Endothelial cell (in vitro differentiated cells): Measurements from ENCODE around the gene SUN2. TPM values are rescaled to one million over a fixed set of nuclear protein-coding genes. Genes with fewer than 3 reads are reported as not detected.
A peak's percentile ranks its signal among the peaks of the same experiment; 100 is the strongest.

Source experiments
- DNase-seq: peaks from one replicate; pipeline ENCODE4 v3.0.0; 2021; ENCODE audit warnings: low spot score
- H3K27ac Mint-ChIP-seq: one replicate; pipeline ENCODE4 v1.8.0; 2021; ENCODE audit warnings: mixed read lengths, inconsistent platforms; ENCODE audit not compliant: unreplicated experiment
- H3K27me3 Mint-ChIP-seq: one replicate; pipeline ENCODE4 v1.8.0; 2021; ENCODE audit warnings: mild to moderate bottlenecking, moderate library complexity, mixed read lengths, inconsistent platforms; ENCODE audit not compliant: unreplicated experiment
- H3K36me3 Mint-ChIP-seq: one replicate; pipeline ENCODE4 v1.8.0; 2021; ENCODE audit warnings: mild to moderate bottlenecking, low read depth, mixed read lengths, inconsistent platforms; ENCODE audit not compliant: unreplicated experiment
- H3K4me1 Mint-ChIP-seq: one replicate; pipeline ENCODE4 v1.8.0; 2021; ENCODE audit warnings: mild to moderate bottlenecking, mixed read lengths, inconsistent platforms; ENCODE audit not compliant: unreplicated experiment
- H3K4me3 Mint-ChIP-seq: one replicate; pipeline ENCODE4 v1.8.0; 2021; ENCODE audit warnings: mild to moderate bottlenecking, mixed read lengths, inconsistent platforms; ENCODE audit not compliant: unreplicated experiment
- H3K9me3 Mint-ChIP-seq: one replicate; pipeline ENCODE4 v1.8.0; 2021; ENCODE audit warnings: mixed read lengths, inconsistent platforms; ENCODE audit not compliant: unreplicated experiment
- total RNA-seq: library from RNA; stranded (reverse); fragmentation: NEBNext Ultra II Directional; extraction: Animal tissue kit (Norgen Biotek cat#: 25700); gene quantifications from one replicate; pipeline ENCODE4 v1.2.1, GENCODE V29; 2021; ENCODE audit not compliant: unreplicated experiment
- TF ChIP-seq, protein P1 (sequence below): fragments of 200-600 bp; sonication (generic); IDR thresholded peaks from one replicate; pipeline ENCODE4 v1.5.0; 2021; ENCODE audit warnings: antibody characterized with exemption; ENCODE audit not compliant: unreplicated experiment

Gene SUN2
- total RNA-seq, 1 donor from 2014 or later = 74.4 TPM

- Mint-ChIP-seq H3K27me3 (peaks cover 3% of the 10 kb centered on the region), H3K4me3 (peak overlapping the region; percentile 47), H3K4me1 (peaks cover 9% of the 10 kb centered on the region), H3K9me3 (no peaks in the 10 kb centered on the region), H3K36me3 (peaks cover 57% of the 10 kb centered on the region), H3K27ac (peak overlapping the region; percentile 20)
- TF ChIP-seq, protein P1, sequence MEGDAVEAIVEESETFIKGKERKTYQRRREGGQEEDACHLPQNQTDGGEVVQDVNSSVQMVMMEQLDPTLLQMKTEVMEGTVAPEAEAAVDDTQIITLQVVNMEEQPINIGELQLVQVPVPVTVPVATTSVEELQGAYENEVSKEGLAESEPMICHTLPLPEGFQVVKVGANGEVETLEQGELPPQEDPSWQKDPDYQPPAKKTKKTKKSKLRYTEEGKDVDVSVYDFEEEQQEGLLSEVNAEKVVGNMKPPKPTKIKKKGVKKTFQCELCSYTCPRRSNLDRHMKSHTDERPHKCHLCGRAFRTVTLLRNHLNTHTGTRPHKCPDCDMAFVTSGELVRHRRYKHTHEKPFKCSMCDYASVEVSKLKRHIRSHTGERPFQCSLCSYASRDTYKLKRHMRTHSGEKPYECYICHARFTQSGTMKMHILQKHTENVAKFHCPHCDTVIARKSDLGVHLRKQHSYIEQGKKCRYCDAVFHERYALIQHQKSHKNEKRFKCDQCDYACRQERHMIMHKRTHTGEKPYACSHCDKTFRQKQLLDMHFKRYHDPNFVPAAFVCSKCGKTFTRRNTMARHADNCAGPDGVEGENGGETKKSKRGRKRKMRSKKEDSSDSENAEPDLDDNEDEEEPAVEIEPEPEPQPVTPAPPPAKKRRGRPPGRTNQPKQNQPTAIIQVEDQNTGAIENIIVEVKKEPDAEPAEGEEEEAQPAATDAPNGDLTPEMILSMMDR = no peak
- peak; percentile 45 for DNase-seq
Observed at GRCh38 chr22:38724926-38725571, 30.7 kb downstream of the SUN2 start.

GRCh38 chr22:38724176-38724575 lies 31.6 kb downstream of the SUN2 start:
- H3K36me3 Mint-ChIP-seq = peaks cover 52% of the 10 kb centered on the region

GRCh38 chr22:38721551-38721950 lies 34.2 kb downstream of the SUN2 start:
- no peak for DNase-seq
- no peaks in the 10 kb centered on the region for H3K9me3 Mint-ChIP-seq
- peak overlapping the region; percentile 19 for H3K4me3 Mint-ChIP-seq
- peaks cover 18% of the 10 kb centered on the region for H3K4me1 Mint-ChIP-seq
- no peak overlapping the region for H3K27ac Mint-ChIP-seq
- no peaks in the 10 kb centered on the region for H3K27me3 Mint-ChIP-seq
- TF ChIP-seq, protein P1 = no peak
- peaks cover 45% of the 10 kb centered on the region for H3K36me3 Mint-ChIP-seq

More at GRCh38 chr22:38724176-38724575, 31.6 kb downstream of the SUN2 start:
- Mint-ChIP-seq H3K4me3 (no peak overlapping the region), H3K9me3 (no peaks in the 10 kb centered on the region), H3K27me3 (peaks cover 3% of the 10 kb centered on the region), H3K4me1 (peaks cover 9% of the 10 kb centered on the region), H3K27ac (no peak overlapping the region)
- no peak for DNase-seq
- TF ChIP-seq, protein P1 = no peak

DNA sequence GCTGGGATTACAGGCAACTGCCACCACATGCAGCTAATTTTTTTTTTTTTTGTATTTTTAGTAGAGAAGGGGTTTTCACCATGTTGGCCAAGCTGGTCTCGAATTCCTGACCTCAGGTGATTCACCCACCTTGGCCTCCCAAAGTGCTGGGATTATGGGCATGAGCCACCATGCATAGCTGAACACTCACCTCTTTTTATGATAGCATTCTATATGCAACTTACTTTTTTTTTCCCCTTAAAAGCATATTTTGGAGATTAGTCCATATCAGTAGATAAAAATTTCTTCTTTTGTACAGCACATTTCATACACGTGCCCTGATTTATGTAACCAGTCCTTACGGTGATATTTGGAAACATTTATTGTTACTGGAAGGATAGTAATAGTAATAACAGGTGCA lies 35.4 kb downstream of the SUN2 start:
- TF ChIP-seq, protein P1 = no peak
- H3K27ac Mint-ChIP-seq = no peak overlapping the region
- no peaks in the 10 kb centered on the region for H3K27me3 Mint-ChIP-seq
- peaks cover 41% of the 10 kb centered on the region for H3K36me3 Mint-ChIP-seq
- no peaks in the 10 kb centered on the region for H3K9me3 Mint-ChIP-seq
- no peak overlapping the region for H3K4me3 Mint-ChIP-seq
- DNase-seq = no peak
- peaks cover 20% of the 10 kb centered on the region for H3K4me1 Mint-ChIP-seq

GRCh38 chr22:38719196-38719595 lies 36.6 kb downstream of the SUN2 start:
- TF ChIP-seq, protein P1 = no peak
- H3K27ac Mint-ChIP-seq = no peak overlapping the region
- no peaks in the 10 kb centered on the region for H3K9me3 Mint-ChIP-seq
- no peak overlapping the region for H3K4me3 Mint-ChIP-seq
- peaks cover 29% of the 10 kb centered on the region for H3K4me1 Mint-ChIP-seq
- peaks cover 34% of the 10 kb centered on the region for H3K36me3 Mint-ChIP-seq
- H3K27me3 Mint-ChIP-seq = peaks cover 3% of the 10 kb centered on the region
- DNase-seq = no peak
